Kidney (tissue), 14 donors: ENCODE data around the gene TTC39C. TPM values are rescaled to one million over a fixed set of nuclear protein-coding genes. Genes with fewer than 3 reads are reported as not detected.

ENCODE experiments used
- DNase-seq, 5 donors: peaks; one replicate each; pipeline ENCODE4 v3.0.0-alpha.2; 2013 to 2020
- FAIRE-seq: peaks from 2 replicates; lab custom pipeline; 2012; peaks lifted over from hg19 to GRCh38; lab: Jason Lieb, UNC
- H3K27ac ChIP-seq, 2 donors: one replicate each; pipeline ENCODE4 v1.7.0; 2013; ENCODE audit warnings: low read depth in 2 of 2, low read length in 2 of 2, inconsistent platforms in 1 of 2
- H3K27me3 ChIP-seq: one replicate; pipeline ENCODE4 v1.7.1; 2013; ENCODE audit warnings: low read length, inconsistent platforms; ENCODE audit not compliant: control insufficient read depth, insufficient read depth
- H3K36me3 ChIP-seq, 3 donors: one replicate each; pipeline versions ENCODE4 v1.7.0 to v1.7.1; 2013; ENCODE audit warnings: low read length in 3 of 3, control low read depth in 1 of 3, inconsistent platforms in 1 of 3; ENCODE audit not compliant: insufficient read depth in 3 of 3, control insufficient read depth in 2 of 3
- H3K4me1 ChIP-seq, 3 donors: one replicate each; pipeline versions ENCODE4 v1.7.0 to v1.7.1; 2013; ENCODE audit warnings: low read length in 3 of 3, inconsistent platforms in 1 of 3, low read depth in 1 of 3; ENCODE audit not compliant: control insufficient read depth in 2 of 3, insufficient read depth in 2 of 3
- H3K4me3 ChIP-seq, 3 donors: one replicate each; pipeline versions ENCODE4 v1.7.0 to v1.8.1; 2013; ENCODE audit warnings: low read length in 3 of 3, control low read depth in 1 of 3, inconsistent platforms in 1 of 3
- H3K9ac ChIP-seq, 3 donors: one replicate each; pipeline versions ENCODE4 v1.7.0 to v1.7.1; 2013; ENCODE audit warnings: low read length in 3 of 3, control low read depth in 1 of 3, inconsistent platforms in 1 of 3
- H3K9me3 ChIP-seq, 3 donors: one replicate each; pipeline versions ENCODE4 v1.7.0 to v1.7.1; 2013; ENCODE audit warnings: low read length in 3 of 3, control low read depth in 1 of 3, inconsistent platforms in 1 of 3; ENCODE audit not compliant: control insufficient read depth in 2 of 3, insufficient read depth in 1 of 3
- intact Hi-C: fragments of 100-400 bp; cut with DNase I; formaldehyde crosslinking; loops from one replicate; pipeline ENCODE4 v1.11.1; 2022
- polyA plus RNA-seq: library from polyadenylated mRNA; stranded (reverse); fragments of 350-450 nt; fragmentation: Illumina TruSeq; extraction: RNeasy Lipid Tissue Mini Kit (QIAGEN cat#74804); gene quantifications from one replicate; pipeline ENCODE4 v1.2.3, GENCODE V29; 2014; ENCODE audit warnings: low read depth, low replicate concordance; ENCODE audit not compliant: insufficient read depth
- total RNA-seq: library from RNA; stranded (reverse); fragmentation: NEBNext Ultra II Directional; extraction: Animal tissue kit (Norgen Biotek cat#: 25700); gene quantifications from one replicate; pipeline ENCODE4 v1.2.1, GENCODE V29; 2021
- TF ChIP-seq, protein P1 (sequence below): IDR thresholded peaks from 3 replicates; pipeline ENCODE4 v1.5.1; 2012; ENCODE audit warnings: mild to moderate bottlenecking, moderate library complexity, borderline replicate concordance; ENCODE audit not compliant: insufficient read depth; ENCODE audit errors: extremely low read depth
- donor health status: control.
- donor health status: control.
- donor health status: control.
- donor health status: control.
- donor health status: control.
- donor health status: DM: yes; HTN: yes; CAD: no.
- donor health status: Normal renal cell carcinoma (clear cell type).

Gene TTC39C
- total and polyA plus RNA-seq, 2 donors from 2014 or later, result 2.8 to 17.4 TPM

DNA sequence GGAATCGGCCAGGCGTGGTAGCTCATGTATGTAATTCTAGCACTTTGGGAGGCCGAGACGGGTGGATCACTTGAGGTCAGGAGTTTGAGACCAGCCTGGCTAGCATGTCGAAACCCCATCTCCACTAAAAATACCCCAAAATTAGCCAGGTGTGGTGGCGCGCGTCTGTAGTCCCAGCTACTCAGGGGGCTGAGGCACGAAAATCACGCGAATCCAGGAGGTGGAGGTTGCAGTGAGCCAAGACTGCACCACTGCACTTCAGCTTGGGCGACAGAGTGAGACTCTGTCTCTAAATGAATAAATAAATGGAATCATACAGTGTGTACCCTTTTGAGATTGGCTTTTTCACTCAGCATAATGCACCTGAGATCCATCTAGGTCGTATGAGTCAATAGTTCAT is 19.4 kb upstream of the TTC39C start:
- TF ChIP-seq, protein P1, sequence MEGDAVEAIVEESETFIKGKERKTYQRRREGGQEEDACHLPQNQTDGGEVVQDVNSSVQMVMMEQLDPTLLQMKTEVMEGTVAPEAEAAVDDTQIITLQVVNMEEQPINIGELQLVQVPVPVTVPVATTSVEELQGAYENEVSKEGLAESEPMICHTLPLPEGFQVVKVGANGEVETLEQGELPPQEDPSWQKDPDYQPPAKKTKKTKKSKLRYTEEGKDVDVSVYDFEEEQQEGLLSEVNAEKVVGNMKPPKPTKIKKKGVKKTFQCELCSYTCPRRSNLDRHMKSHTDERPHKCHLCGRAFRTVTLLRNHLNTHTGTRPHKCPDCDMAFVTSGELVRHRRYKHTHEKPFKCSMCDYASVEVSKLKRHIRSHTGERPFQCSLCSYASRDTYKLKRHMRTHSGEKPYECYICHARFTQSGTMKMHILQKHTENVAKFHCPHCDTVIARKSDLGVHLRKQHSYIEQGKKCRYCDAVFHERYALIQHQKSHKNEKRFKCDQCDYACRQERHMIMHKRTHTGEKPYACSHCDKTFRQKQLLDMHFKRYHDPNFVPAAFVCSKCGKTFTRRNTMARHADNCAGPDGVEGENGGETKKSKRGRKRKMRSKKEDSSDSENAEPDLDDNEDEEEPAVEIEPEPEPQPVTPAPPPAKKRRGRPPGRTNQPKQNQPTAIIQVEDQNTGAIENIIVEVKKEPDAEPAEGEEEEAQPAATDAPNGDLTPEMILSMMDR, result no peak
- no peaks in the 10 kb centered on the region for H3K9me3 ChIP-seq
- H3K4me3 ChIP-seq, result no peak overlapping the region
- no peaks in the 10 kb centered on the region for H3K4me1 ChIP-seq
- intact Hi-C loops, result no loop called here
- H3K36me3 ChIP-seq, result no peaks in the 10 kb centered on the region
- FAIRE-seq, result no peak
- no peak overlapping the region for H3K27ac ChIP-seq
- peak in 3 of 5 donors; percentile 55 to 61 (median 56) for DNase-seq
- H3K9ac ChIP-seq, result no peak overlapping the region
- H3K27me3 ChIP-seq, result no peaks in the 10 kb centered on the region

DNA sequence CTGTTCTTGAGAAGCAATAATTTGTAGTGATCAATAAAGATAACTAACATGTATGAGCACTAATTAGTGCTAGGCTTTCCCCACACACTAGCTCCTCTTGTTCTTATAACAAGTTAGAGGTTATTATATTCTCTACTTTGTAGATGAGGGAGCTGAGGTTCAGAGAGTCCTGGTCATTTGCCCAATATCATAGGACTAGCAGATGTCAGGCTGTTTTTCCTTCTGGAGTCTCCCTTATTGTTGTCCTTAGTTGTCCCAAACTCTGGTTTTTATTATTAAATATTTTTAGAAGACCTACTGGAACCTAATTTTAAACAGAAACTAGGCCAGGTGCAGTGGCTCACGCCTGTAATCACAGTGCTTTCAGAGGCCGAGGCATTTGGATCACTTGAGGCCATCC is 16.5 kb upstream of the TTC39C start:
- TF ChIP-seq, protein P1, result no peak
- FAIRE-seq, result no peak
- H3K9ac ChIP-seq, result no peak overlapping the region
- no peak overlapping the region for H3K27ac ChIP-seq
- no peaks in the 10 kb centered on the region for H3K4me1 ChIP-seq
- no peak for DNase-seq
- H3K4me3 ChIP-seq, result no peak overlapping the region
- no peaks in the 10 kb centered on the region for H3K9me3 ChIP-seq
- no peaks in the 10 kb centered on the region for H3K36me3 ChIP-seq
- H3K27me3 ChIP-seq, result no peaks in the 10 kb centered on the region
- intact Hi-C loops, result no loop called here

DNA sequence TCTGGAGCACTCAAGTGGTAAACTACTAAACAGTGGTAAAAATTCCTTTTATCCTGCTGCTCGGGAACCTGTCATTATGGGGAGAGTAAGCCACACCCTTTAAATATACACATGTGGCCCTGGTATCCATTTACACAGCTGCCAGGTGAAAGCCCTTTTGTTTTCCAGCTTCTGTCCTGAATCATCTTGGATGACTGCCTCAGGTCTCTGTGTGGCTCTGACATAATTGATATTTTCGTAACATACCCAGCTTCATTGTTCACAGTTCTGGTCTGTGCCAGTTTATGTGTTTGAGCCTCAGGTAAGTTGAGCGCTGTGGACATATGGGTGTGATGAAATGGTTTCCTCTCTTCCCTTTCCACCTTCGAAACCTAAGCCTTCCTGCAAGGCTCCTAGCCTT is 15.7 kb upstream of the TTC39C start:
- DNase-seq (peak in 3 of 5 donors; percentile 18 to 43 (median 23)), FAIRE-seq (no peak)
- intact Hi-C loops, result no loop called here
- no peaks in the 10 kb centered on the region for H3K36me3 ChIP-seq
- H3K4me3 ChIP-seq, result no peak overlapping the region
- H3K27ac ChIP-seq, result no peak overlapping the region
- no peaks in the 10 kb centered on the region for H3K27me3 ChIP-seq
- TF ChIP-seq, protein P1, result no peak
- no peaks in the 10 kb centered on the region for H3K4me1 ChIP-seq
- H3K9ac ChIP-seq, result no peak overlapping the region
- no peaks in the 10 kb centered on the region for H3K9me3 ChIP-seq
